CD14-positive monocyte (primary cell): ENCODE results near the gene RNF175. TPM values are rescaled to one million over a fixed set of nuclear protein-coding genes. Genes with fewer than 3 reads are reported as not detected.

Experiments used
- DNase-seq, 3 donors: peaks; one replicate each; pipeline ENCODE4 v3.0.0-alpha.2; 2011 to 2022
- H2AFZ ChIP-seq: 2 replicates; pipeline ENCODE4 v1.6.0; 2012; ENCODE audit warnings: mild to moderate bottlenecking, low read depth, low read length, inconsistent platforms; ENCODE audit not compliant: insufficient read depth, poor library complexity, severe bottlenecking
- H3K27ac ChIP-seq, 2 donors: 1 replicate in 1 of 2; 2 replicates in 1 of 2; pipeline ENCODE4 v1.5.1; 2012 to 2013; ENCODE audit warnings: low read length in 2 of 2, control low read depth in 1 of 2, inconsistent platforms in 1 of 2, low read depth in 1 of 2, mild to moderate bottlenecking in 1 of 2
- H3K27me3 ChIP-seq, 2 donors: one replicate each; pipeline versions ENCODE4 v1.6.0 to v1.6.1; 2011 to 2013; ENCODE audit warnings: low read length in 2 of 2; ENCODE audit not compliant: control insufficient read depth in 2 of 2, insufficient read depth in 2 of 2
- H3K36me3 ChIP-seq, 2 donors: replicated peaks in 1 of 2; 1 replicate in 1 of 2; 2 replicates in 1 of 2; pipeline versions ENCODE4 v1.5.1 to v1.6.1; 2012 to 2013; ENCODE audit warnings: low read length in 2 of 2, control low read depth in 1 of 2, inconsistent platforms in 1 of 2, mild to moderate bottlenecking in 1 of 2; ENCODE audit not compliant: insufficient read depth in 2 of 2, control insufficient read depth in 1 of 2
- H3K4me1 ChIP-seq, 2 donors: 1 replicate in 1 of 2; 2 replicates in 1 of 2; pipeline versions ENCODE4 v1.5.1 to v1.6.1; 2012 to 2013; ENCODE audit warnings: low read length in 2 of 2, control low read depth in 1 of 2, inconsistent platforms in 1 of 2, mild to moderate bottlenecking in 1 of 2, moderate library complexity in 1 of 2; ENCODE audit not compliant: insufficient read depth in 2 of 2, control insufficient read depth in 1 of 2
- H3K4me2 ChIP-seq: replicated peaks from 2 replicates; pipeline ENCODE3; 2012; ENCODE audit warnings: low read length, moderate library complexity, mild to moderate bottlenecking; ENCODE audit not compliant: poor library complexity, severe bottlenecking; ENCODE audit errors: extremely low read depth
- H3K4me3 ChIP-seq, 3 experiments: fragments of 200-600 bp in 1 of 3; sonication (generic) in 1 of 3; replicated peaks in 1 of 3; 1 replicate in 2 of 3; 2 replicates in 1 of 3; pipeline ENCODE4 v1.5.1; 2011 to 2013; ENCODE audit warnings: low read length in 3 of 3, mild to moderate bottlenecking in 3 of 3, control low read depth in 2 of 3, low read depth in 2 of 3, inconsistent platforms in 1 of 3, moderate library complexity in 1 of 3
- H3K79me2 ChIP-seq: 2 replicates; pipeline ENCODE4 v1.6.0; 2012; ENCODE audit warnings: mild to moderate bottlenecking, control low read depth, inconsistent platforms, low read length, moderate library complexity; ENCODE audit not compliant: insufficient read depth
- H3K9ac ChIP-seq: 2 replicates; pipeline ENCODE4 v1.6.0; 2017; ENCODE audit warnings: low read length, mild to moderate bottlenecking; ENCODE audit not compliant: insufficient read depth, poor library complexity, severe bottlenecking
- H3K9me3 ChIP-seq, 2 donors: replicated peaks in 1 of 2; 1 replicate in 1 of 2; 2 replicates in 1 of 2; pipeline versions ENCODE4 v1.5.1 to v1.6.1; 2012 to 2013; ENCODE audit warnings: low read length in 2 of 2, control low read depth in 1 of 2; ENCODE audit not compliant: control insufficient read depth in 1 of 2, insufficient read depth in 1 of 2
- H4K20me1 ChIP-seq: 2 replicates; pipeline ENCODE4 v1.6.0; 2012; ENCODE audit warnings: mild to moderate bottlenecking, low read length, control low read depth, moderate library complexity; ENCODE audit not compliant: insufficient read depth
- H3K27ac Mint-ChIP-seq, 7 donors: one replicate each; pipeline ENCODE4 v1.8.0; 2020; ENCODE audit warnings: mild to moderate bottlenecking in 7 of 7, mixed read lengths in 7 of 7, moderate library complexity in 6 of 7, inconsistent platforms in 2 of 7
- H3K27me3 Mint-ChIP-seq, 3 donors: one replicate each; pipeline ENCODE4 v1.8.0; 2021 to 2022; ENCODE audit warnings: low read depth in 3 of 3, mild to moderate bottlenecking in 3 of 3, mixed read lengths in 3 of 3, moderate library complexity in 3 of 3, inconsistent platforms in 1 of 3
- H3K36me3 Mint-ChIP-seq, 2 donors: one replicate each; pipeline ENCODE4 v1.8.0; 2020; ENCODE audit warnings: mixed read lengths in 2 of 2, inconsistent platforms in 1 of 2, mild to moderate bottlenecking in 1 of 2
- H3K4me1 Mint-ChIP-seq: one replicate; pipeline ENCODE4 v1.8.0; 2020; ENCODE audit warnings: mild to moderate bottlenecking, mixed read lengths
- H3K4me3 Mint-ChIP-seq, 2 donors: one replicate each; pipeline ENCODE4 v1.8.0; 2020; ENCODE audit warnings: mild to moderate bottlenecking in 2 of 2, mixed read lengths in 2 of 2, moderate library complexity in 1 of 2
- H3K9me3 Mint-ChIP-seq, 7 donors: one replicate each; pipeline ENCODE4 v1.8.0; 2020 to 2022; ENCODE audit warnings: mixed read lengths in 7 of 7, mild to moderate bottlenecking in 6 of 7, moderate library complexity in 6 of 7, inconsistent platforms in 2 of 7
- WGBS: methylation state at CpG from one replicate; pipeline ENCODE4 v1.1.5; 2013; ENCODE audit warnings: missing lambda C conversion rate; ENCODE audit not compliant: insufficient coverage; 5-methylcytosine and 5-hydroxymethylcytosine counted together
- intact Hi-C, 2 donors: fragments of 100-400 bp; cut with micrococcal nuclease; formaldehyde crosslinking; loops; one replicate each; pipeline versions ENCODE4 v1.15.0 to v1.15.1; 2023
- polyA plus RNA-seq, 3 donors: library from polyadenylated mRNA; depleted of rRNA in 1 of 3; unstranded in 2 of 3; stranded (reverse) in 1 of 3; fragments of 300-500 nt in 2 of 3; fragments of >200 nt in 1 of 3; fragmentation: Illumina TruSeq in 2 of 3; gene quantifications; 1 replicate in 2 of 3; 2 replicates in 1 of 3; pipeline ENCODE4 v1.2.3, GENCODE V29; 2012 to 2021
- TF ChIP-seq, protein P1 (sequence below): fragments of 200-600 bp; IDR thresholded peaks from one replicate; pipeline ENCODE4 v1.8.0; 2022; ENCODE audit warnings: antibody characterized with exemption, mild to moderate bottlenecking

RNF175 gene
- polyA plus RNA-seq, 3 donors = 0.36 to 0.91 (median 0.55) TPM

DNA sequence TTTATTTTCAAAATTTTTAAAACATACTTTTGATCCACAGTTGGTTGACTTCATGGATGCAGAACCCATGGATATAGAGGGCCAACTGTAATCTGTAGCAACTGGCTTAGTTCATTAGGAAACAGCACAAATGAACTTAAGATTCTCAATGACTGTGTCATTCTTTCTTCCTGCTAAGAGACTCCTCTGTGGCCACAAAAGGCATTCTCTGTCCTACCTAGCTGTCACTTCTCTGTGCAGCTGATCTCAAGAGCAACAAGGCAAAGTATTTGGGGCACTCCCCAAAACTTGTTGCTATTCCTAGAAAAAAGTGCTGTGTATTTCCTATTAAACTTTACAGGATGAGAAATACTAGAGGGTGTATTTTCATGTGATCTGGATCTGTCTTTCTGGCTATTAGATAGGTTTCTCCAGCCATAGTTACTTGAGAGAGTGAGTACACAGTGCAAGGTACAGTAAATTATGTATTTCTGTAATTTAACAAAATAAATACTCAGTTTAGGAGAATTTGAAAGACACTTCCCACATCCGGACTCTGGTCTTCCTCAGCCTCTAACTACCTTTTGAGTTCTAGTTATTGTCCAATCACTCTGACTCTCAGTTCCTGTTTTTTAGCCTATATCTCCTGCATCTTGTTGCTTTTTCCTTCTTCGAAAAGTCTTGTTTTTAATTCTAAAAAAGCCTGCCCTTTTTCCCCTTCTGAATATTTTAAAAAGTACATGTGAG lies 53.9 kb downstream of the RNF175 start:
- Histone ChIP-seq H3K4me1 (peaks cover 36 to 57% of the 10 kb centered on the region in 2 donors), H3K9me3 (no peaks in the 10 kb centered on the region), H3K9ac (peak overlapping the region; percentile 18), H3K36me3 (peaks cover 50 to 77% of the 10 kb centered on the region in 2 donors), H3K27ac (peak overlapping the region in 1 of 2 donors; percentile 70), H3K4me3 (peak overlapping the region in 1 of 3 experiments; percentile 56), H3K79me2 (peaks cover 90% of the 10 kb centered on the region), H2AFZ (no peak overlapping the region), H3K4me2 (peak overlapping the region; percentile 70), H4K20me1 (peaks cover 100% of the 10 kb centered on the region), H3K27me3 (no peaks in the 10 kb centered on the region)
- TF ChIP-seq, protein P1, sequence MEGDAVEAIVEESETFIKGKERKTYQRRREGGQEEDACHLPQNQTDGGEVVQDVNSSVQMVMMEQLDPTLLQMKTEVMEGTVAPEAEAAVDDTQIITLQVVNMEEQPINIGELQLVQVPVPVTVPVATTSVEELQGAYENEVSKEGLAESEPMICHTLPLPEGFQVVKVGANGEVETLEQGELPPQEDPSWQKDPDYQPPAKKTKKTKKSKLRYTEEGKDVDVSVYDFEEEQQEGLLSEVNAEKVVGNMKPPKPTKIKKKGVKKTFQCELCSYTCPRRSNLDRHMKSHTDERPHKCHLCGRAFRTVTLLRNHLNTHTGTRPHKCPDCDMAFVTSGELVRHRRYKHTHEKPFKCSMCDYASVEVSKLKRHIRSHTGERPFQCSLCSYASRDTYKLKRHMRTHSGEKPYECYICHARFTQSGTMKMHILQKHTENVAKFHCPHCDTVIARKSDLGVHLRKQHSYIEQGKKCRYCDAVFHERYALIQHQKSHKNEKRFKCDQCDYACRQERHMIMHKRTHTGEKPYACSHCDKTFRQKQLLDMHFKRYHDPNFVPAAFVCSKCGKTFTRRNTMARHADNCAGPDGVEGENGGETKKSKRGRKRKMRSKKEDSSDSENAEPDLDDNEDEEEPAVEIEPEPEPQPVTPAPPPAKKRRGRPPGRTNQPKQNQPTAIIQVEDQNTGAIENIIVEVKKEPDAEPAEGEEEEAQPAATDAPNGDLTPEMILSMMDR = no peak
- intact Hi-C loops = no loop called here
- Mint-ChIP-seq H3K9me3 (no peaks in the 10 kb centered on the region), H3K27ac (peak overlapping the region; percentile 30 to 89 (median 81)), H3K27me3 (no peaks in the 10 kb centered on the region), H3K36me3 (peaks cover 57 to 82% of the 10 kb centered on the region in 2 donors), H3K4me3 (peak overlapping the region in 1 of 2 donors; percentile 39), H3K4me1 (peaks cover 57% of the 10 kb centered on the region)
- 0% methylated on average over 1 of the region's 2 CpGs for WGBS
- DNase-seq = peak; percentile 27 to 73 (median 66)

DNA sequence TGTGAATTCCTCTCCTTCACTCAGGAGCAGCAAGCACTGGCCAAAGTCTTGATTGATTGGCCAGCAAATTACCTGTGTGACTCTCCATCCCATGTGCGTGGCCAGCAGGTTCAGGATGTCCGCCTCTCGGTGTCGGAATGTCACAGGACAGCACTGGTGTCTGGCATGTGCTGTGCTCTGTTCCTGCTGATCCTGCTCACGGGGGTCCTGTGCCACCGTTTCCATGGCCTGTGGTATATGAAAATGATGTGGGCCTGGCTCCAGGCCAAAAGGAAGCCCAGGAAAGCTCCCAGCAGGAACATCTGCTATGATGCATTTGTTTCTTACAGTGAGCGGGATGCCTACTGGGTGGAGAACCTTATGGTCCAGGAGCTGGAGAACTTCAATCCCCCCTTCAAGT lies 55.3 kb downstream of the RNF175 start:
- no peaks in the 10 kb centered on the region for H3K9me3 Mint-ChIP-seq
- Histone ChIP-seq H3K79me2 (peaks cover 99% of the 10 kb centered on the region), H3K36me3 (peaks cover 62 to 78% of the 10 kb centered on the region in 2 donors), H3K9ac (no peak overlapping the region), H2AFZ (no peak overlapping the region), H3K4me1 (peaks cover 36 to 57% of the 10 kb centered on the region in 2 donors), H3K27me3 (no peaks in the 10 kb centered on the region), H4K20me1 (peaks cover 100% of the 10 kb centered on the region), H3K4me2 (no peak overlapping the region), H3K4me3 (peak overlapping the region in 1 of 3 experiments; percentile 1), H3K9me3 (no peaks in the 10 kb centered on the region), H3K27ac (peak overlapping the region; percentile 34 to 67)
- H3K4me3 Mint-ChIP-seq = no peak overlapping the region
- no peaks in the 10 kb centered on the region for H3K27me3 Mint-ChIP-seq
- DNase-seq = no peak
- H3K4me1 Mint-ChIP-seq = peaks cover 61% of the 10 kb centered on the region
- H3K36me3 Mint-ChIP-seq = peaks cover 67 to 84% of the 10 kb centered on the region in 2 donors
- WGBS = 72% methylated on average over 7 of the region's 7 CpGs
- intact Hi-C loops = no loop called here
- TF ChIP-seq, protein P1 = no peak
- peak overlapping the region in 4 of 7 donors; percentile 57 to 75 (median 69) for H3K27ac Mint-ChIP-seq
